NCI-H748 (cell line): ENCODE measurements around the gene TBC1D14.

Source experiments
- DNase-seq: peaks from one replicate; lab custom pipeline; 2025; ENCODE audit not compliant: unreplicated experiment; lab: John Stamatoyannopoulos, UW

TBC1D14 gene

GRCh38 chr4:6909113-6909969 is at the start of gene TBC1D14:
Gene TBC1D14, plus strand, starts transcription at chr4:6909826. Its CDS starts 13,564 bp downstream, at chr4:6923390.
- peak; percentile 77 for DNase-seq

- DNase-seq, result no peak
Measured at GRCh38 chr4:6868386-6868785, 41.2 kb upstream of the TBC1D14 start.

- DNase-seq, result no peak
Measured at GRCh38 chr4:6869944-6870343, 39.7 kb upstream of the TBC1D14 start.

GRCh38 chr4:6873291-6873690 is 36.3 kb upstream of the TBC1D14 start:
- DNase-seq, result no peak

- peak; percentile 40 for DNase-seq
Measured at GRCh38 chr4:6873792-6874461, 35.7 kb upstream of the TBC1D14 start.

- no peak for DNase-seq
Measured at GRCh38 chr4:6874981-6875380, 34.6 kb upstream of the TBC1D14 start.

GRCh38 chr4:6875431-6875831 is 34.2 kb upstream of the TBC1D14 start:
- no peak for DNase-seq

GRCh38 chr4:6876440-6876839 is 33.2 kb upstream of the TBC1D14 start:
- no peak for DNase-seq

GRCh38 chr4:6877067-6877466 is 32.6 kb upstream of the TBC1D14 start:
- no peak for DNase-seq

GRCh38 chr4:6878451-6879059 is 31.1 kb upstream of the TBC1D14 start:
- DNase-seq, result no peak

- no peak for DNase-seq
Measured at GRCh38 chr4:6880691-6881090, 28.9 kb upstream of the TBC1D14 start.

GRCh38 chr4:6881908-6882307 is 27.7 kb upstream of the TBC1D14 start:
- DNase-seq, result no peak

- DNase-seq, result no peak
Measured at GRCh38 chr4:6884341-6884870, 25.2 kb upstream of the TBC1D14 start.

GRCh38 chr4:6885953-6886557 is 23.6 kb upstream of the TBC1D14 start:
- DNase-seq, result peak; percentile 55

GRCh38 chr4:6886886-6887285 is 22.7 kb upstream of the TBC1D14 start:
- no peak for DNase-seq

- DNase-seq, result no peak
Measured at GRCh38 chr4:6887591-6888371, 21.8 kb upstream of the TBC1D14 start.

- DNase-seq, result no peak
Measured at GRCh38 chr4:6888506-6889071, 21.0 kb upstream of the TBC1D14 start.

GRCh38 chr4:6889101-6889735 is 20.4 kb upstream of the TBC1D14 start:
- DNase-seq, result no peak

GRCh38 chr4:6889736-6890324 is 19.8 kb upstream of the TBC1D14 start:
- no peak for DNase-seq
